Measurements from ENCODE around the gene CCDC149.

Gene CCDC149

GRCh38 chr4:24877868-24878635 is 34.8 kb downstream of the CCDC149 start:
- no peak for DNase-seq

DNA sequence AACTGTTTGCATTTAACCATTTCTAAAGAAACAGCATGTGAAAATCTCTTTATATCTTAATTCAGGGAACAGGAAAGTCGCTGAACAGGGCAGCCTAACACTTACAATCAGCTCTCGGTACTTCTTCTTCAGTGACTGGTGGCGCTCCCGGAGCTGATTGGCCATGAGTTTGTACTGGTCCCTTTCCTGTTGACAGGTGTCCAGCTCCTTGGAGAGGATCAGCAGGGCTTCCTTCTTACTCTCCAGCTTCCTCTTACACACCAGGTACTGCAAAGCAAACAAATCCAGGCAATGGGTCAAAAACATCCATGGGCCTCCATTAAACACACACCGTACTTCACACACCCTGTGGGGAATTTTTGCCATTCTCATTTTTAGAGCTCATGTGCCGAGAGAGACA is 36.4 kb downstream of the CCDC149 start:
- peak in 1 of 2 experiments; percentile 21 for DNase-seq

DNA sequence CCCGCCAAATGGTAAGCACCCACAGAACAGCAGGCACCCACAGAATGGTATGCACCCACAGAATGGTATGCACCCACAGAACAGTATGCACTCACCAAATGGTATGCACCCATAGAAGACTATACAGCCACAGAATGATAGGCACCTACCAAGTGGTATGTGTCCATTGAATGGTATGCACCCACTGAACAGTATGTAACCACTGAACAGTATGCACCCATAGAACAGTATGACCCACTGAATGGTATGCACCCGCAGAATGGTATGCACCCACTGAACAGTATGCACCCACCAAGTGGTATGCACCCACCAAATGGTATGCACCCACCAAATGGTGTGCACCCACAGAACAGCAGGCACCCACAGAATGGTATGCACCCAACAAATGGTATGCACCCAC is 40.1 kb downstream of the CCDC149 start:
- DNase-seq, result no peak

DNA sequence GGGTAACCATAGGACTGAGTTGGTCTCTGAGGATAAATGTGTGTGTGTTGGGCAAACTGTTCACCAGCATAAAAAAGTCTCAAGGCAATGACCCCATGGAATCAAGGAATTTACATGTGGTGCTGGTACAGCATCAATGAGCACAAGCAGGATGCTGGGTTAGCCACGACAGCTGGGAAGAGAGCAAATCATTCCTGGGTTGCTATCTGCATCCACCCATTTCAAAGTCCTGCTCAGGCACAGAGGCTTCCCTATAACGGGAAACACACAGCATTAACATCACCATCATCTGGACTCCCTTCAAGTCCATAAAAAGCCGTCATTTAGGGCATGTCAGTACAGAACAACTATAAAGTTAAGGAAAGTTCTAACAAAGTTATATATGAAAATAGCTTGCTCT is 41.6 kb downstream of the CCDC149 start:
- no peak for DNase-seq

- DNase-seq, result no peak
These were observed 45.0 kb downstream of the CCDC149 start for GRCh38 chr4:24867766-24868296.

GRCh38 chr4:24867251-24867650 is 45.6 kb downstream of the CCDC149 start:
- DNase-seq, result no peak

DNA sequence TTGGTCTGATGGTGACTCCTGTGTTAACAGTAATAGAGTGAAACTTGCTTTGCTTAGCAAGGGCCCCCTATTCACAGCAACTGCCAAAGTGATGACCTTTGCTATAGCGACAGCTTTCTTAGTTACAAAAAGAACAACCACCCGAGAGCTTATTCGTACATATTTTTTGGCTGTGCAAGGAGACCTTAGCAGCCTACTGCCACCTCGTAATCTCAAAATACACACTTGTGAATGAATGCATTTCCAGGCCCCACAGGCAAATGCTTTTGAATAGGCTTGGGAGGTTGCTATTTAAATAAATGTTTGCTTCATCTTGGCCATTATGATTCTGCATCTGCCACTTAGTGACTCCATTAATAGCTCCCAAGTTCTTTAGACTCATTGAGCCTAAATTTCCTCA is 47.4 kb downstream of the CCDC149 start:
- DNase-seq, result no peak

DNA sequence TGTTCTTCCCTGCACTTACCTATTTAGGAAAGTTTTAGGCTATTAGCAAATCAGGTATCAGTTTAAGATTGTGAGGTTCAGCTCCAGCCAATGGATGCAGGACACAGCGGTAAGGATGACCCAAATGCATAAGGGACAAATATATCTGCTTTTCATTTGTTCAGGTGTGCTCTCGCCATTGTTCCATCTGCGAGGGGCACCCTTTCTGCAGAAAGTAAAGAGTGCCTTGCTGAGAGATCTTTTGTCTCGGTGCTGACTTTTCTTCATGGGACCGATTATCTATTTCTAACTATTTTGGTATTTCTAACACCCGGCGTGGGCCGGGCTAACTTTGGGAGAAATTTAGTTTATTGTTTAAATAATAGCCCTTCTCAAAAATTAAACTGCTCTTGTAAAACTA is 49.0 kb downstream of the CCDC149 start:
- DNase-seq, result no peak

GRCh38 chr4:24862073-24862751 is 50.6 kb downstream of the CCDC149 start:
- no peak for DNase-seq

DNA sequence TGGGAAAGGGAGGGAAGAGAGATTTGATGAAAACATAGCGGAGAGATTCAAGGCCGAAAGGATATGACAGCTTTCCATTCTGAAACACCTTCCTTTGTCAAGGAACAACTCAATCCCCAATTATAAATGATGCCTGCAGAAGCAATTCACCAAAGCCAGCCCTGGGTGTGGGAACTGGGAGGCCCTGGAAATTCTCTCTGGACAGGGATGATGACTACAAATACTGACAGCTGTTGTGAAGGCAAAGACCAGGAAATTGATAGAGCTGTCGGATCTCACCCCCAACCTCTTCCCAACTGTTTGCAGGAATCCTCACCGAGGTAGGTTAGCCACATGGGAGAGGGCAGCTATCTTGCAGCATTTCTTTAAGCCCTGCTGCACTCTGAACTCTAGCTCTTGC is 54.3 kb downstream of the CCDC149 start:
- DNase-seq, result peak in 1 of 2 experiments; percentile 14

DNA sequence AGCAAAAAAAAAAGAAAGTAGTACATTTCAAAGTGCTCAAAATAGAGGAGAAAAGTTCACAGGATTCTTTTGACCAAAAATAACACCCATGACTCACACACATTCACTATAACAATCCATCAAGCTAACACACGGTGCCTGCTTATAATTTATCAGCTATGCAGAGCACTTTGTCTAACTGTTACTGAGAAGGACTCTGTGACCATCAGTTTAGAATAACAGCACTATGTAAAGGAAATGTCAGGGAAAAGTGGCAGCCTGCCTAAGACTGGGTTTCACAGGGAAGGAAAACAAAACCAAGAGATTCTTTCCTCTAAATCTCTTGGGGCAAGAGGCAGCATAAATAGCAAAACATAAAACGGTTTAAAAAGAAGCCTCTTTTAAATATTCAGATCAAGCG is 54.8 kb downstream of the CCDC149 start:
- DNase-seq, result no peak

- DNase-seq, result peak; percentile 71 to 89
These were observed 56.3 kb downstream of the CCDC149 start for GRCh38 chr4:24856586-24856985.

- DNase-seq, result no peak
These were observed 57.1 kb downstream of the CCDC149 start for GRCh38 chr4:24855741-24856140.

DNA sequence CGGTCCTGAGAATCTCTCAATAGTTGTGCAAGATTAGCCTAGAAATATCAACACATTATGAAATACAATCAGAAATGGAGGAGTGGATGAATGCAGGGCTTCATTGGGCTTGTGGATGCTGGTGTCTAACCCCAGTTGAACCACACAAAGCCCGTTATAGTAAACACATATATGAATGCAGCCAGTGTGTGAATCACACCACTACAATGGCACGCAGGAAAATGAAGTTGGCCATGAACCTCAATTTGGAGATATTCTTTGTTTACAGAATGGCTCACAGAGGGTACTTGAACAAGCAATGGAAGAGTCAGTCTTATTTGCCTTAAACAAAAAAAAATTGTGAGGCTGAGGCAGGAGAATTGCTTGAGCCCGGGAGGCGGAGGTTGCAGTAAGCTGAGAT is 59.7 kb downstream of the CCDC149 start:
- DNase-seq, result no peak

GRCh38 chr4:24850674-24851073 is 62.2 kb downstream of the CCDC149 start:
- DNase-seq, result no peak

GRCh38 chr4:24849756-24850155 is 63.1 kb downstream of the CCDC149 start:
- no peak for DNase-seq

DNA sequence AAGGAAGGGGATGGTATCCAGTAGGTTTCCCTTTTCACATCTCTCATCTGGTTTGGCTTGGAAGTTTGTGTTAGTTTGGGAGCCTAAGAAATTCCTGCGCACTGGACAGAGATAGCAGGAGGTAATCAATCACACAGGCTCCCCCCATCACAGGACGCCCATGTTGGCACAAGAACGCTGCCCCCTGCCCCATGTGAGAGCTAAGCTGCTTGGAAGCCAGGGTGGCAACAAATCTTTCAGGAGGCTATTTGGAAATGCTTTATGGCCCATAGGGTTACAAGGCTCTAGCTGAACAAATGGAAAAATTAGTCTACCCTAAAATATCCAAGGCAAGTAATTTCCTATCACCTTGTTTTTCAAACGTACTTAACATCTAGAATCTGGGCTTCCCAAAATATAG is 63.5 kb downstream of the CCDC149 start:
- no peak for DNase-seq

DNA sequence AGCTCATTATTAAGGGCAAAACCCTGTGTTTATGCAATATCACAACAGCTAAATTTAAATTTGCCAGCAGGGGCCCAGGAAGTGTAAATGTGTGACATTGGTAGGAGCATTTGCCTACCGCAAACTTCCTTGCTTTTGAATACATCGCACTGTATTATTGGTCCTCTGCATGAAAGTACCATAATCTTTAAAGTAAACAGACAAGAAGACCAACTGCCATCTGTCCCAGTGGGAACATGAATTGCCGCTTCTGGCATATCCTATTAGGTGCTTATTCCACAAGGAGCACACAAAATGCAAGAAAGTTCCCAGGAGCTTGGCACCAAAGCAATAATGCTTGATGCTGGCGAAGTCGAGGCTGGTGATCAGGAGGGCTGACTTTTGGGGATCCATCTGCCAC is 66.1 kb downstream of the CCDC149 start:
- peak; percentile 72 to 94 for DNase-seq

GRCh38 chr4:24845902-24846301 is 66.9 kb downstream of the CCDC149 start:
- DNase-seq, result peak; percentile 21 to 57

DNA sequence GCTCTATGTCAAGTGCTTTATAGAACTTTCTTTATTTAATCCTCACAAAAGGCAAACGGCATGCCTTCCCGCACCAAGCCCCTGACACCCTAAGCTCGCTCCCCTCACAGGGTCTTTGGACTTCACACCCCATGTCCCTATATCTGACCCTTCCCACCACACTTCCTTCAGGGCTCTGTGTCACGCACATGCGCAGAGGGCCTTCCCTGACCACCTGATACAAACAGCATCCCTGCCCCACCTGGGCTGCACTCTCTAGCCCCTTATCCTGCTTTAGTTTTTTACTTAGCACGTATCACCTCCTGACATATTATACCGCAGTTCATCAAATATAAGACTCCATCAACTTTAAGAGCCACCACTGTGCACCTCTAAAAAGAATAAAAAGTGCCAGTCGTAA is 67.7 kb downstream of the CCDC149 start:
- no peak for DNase-seq

DNA sequence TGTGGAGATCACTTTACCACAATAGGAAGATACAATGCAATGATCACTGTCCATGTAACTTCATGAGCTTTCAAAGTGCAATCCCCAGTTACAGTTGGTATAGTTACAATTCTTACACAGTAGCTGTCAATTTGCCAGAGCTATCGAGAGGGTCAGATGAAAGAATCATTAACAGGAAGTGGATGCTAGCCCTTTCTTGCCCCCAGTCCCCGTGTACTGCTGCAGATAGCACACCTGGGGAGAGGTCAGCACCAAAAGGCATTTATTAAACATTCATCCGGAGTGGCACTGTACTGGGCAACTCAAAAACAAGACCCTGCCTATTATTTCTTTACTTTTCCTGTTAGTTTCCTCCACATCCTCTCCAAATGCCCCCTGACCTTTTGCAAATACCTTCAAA is 69.7 kb downstream of the CCDC149 start:
- DNase-seq, result no peak

DNA sequence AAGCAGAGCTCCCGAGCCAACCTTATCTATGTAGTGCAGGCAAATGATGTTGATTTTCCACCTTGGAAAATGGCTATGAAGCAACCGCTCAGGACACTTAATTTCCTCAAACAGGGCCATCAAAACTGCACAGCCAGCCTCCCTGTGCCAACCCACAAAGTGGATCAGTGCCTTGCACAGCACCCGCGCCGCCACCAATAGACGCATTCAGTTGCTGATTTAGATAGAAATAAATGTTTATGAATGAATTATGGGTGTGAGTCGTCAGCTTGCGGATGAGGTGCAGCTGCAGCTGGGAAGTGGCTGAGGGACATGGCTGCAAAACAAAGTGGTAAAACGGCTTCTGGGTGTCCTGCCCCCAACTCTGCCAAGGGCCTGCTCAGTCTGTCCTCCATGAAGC is 70.5 kb downstream of the CCDC149 start:
- no peak for DNase-seq

- no peak for DNase-seq
These were observed 71.9 kb downstream of the CCDC149 start for GRCh38 chr4:24840826-24841543.

- DNase-seq, result no peak
These were observed 72.5 kb downstream of the CCDC149 start for GRCh38 chr4:24840362-24840761.
